Measurements from ENCODE around the gene ASB13. TPM values are rescaled to one million over a fixed set of nuclear protein-coding genes. Genes with fewer than 3 reads are reported as not detected.
"Not testable (repeated sequence)": the region's sequence is repeated elsewhere in the genome, so short reads cannot be mapped to it uniquely, and the experiment has no call there.

ASB13 gene
- total and polyA plus RNA-seq, 9 donors: 8.0 to 14.0 (median 11.7) TPM

GRCh38 chr10:5598085-5598690, 68.2 kb downstream of the ASB13 start:
- Histone ChIP-seq H3K9me3 (replicated peaks; ENCODE audit: control insufficient read depth, low read depth, low read length) (no peaks in the 10 kb centered on the region), H3K36me3 (ENCODE audit: control insufficient read depth, insufficient read depth, low read length) (no peaks in the 10 kb centered on the region), H3K27me3 (ENCODE audit: control insufficient read depth, insufficient read depth, low read length) (no peaks in the 10 kb centered on the region), H3K27ac (ENCODE audit: low read length) (no peak overlapping the region), H3K4me3 (ENCODE audit: low read length) (no peak overlapping the region), H3K4me1 (ENCODE audit: control insufficient read depth, insufficient read depth, low read length) (peaks cover 27% of the 10 kb centered on the region)
- WGBS (ENCODE audit: insufficient coverage): 85% methylated on average over 11 of the region's 11 CpGs
- no peak for DNase-seq

DNA sequence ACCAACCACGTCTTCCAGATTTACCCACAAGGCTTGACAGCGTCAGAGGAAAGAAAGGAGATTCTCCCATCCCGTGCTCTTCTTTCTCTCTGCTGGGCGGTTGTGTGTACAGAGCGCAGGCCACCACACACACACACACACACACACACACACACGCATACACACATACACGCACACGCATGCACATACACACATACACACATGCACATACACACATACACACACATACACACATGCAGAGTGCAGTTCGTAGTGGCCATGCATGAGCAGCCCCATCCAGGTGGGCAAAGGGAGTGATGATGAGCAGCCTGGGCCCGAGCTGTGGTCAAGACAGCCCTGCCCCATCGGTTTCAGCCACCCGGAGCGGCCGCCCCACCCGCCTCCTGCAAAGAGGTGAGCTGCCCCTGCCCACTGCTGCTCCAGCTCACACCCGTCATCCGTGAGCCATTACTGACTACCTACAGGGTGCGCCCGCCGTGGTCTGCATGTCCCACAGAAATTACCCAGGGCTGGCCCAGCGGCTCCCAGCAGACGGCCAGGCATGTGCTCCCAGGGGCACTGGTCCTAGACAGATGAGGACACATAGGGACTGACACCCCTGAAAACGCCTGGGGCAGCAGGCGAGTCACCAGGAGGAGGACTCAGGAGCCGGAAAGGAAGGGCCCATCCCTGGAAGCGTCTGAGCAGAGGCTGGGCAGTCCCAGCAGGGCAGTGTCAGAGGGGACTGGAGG, 69.6 kb downstream of the ASB13 start:
- 86% methylated on average over 19 of the region's 26 CpGs for WGBS (ENCODE audit: insufficient coverage)
- Histone ChIP-seq H3K36me3 (ENCODE audit: control insufficient read depth, insufficient read depth, low read length) (no peaks in the 10 kb centered on the region), H3K27ac (ENCODE audit: low read length) (no peak overlapping the region), H3K4me3 (ENCODE audit: low read length) (no peak overlapping the region), H3K27me3 (ENCODE audit: control insufficient read depth, insufficient read depth, low read length) (no peaks in the 10 kb centered on the region), H3K4me1 (ENCODE audit: control insufficient read depth, insufficient read depth, low read length) (peaks cover 31% of the 10 kb centered on the region), H3K9me3 (replicated peaks; ENCODE audit: control insufficient read depth, low read depth, low read length) (no peaks in the 10 kb centered on the region)
- DNase-seq: no peak

DNA sequence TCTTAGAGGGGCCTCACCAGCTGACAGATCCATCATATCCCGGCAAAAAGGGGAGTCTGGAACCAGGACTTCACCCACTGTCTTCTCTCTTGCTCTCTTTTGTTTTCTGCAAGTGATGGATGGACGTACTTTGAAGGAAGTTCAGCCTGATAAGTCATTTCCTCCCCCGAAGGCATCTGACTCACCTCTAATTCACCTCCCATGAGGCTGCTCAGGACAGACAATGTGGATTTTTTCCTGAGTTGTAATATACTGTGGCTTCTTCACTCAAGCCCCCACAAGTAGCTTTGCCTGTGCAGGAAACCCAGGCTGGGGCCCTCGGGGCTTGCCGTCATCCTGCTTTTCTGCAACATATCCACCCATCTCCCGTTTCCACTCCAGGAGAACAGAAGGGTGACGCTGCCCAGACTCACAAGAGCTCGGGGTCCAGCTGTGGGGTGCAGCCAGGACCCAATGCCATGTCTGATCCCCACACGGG, 70.4 kb downstream of the ASB13 start:
- Histone ChIP-seq H3K36me3 (ENCODE audit: control insufficient read depth, insufficient read depth, low read length) (no peaks in the 10 kb centered on the region), H3K27me3 (ENCODE audit: control insufficient read depth, insufficient read depth, low read length) (no peaks in the 10 kb centered on the region), H3K9me3 (replicated peaks; ENCODE audit: control insufficient read depth, low read depth, low read length) (no peaks in the 10 kb centered on the region), H3K4me3 (ENCODE audit: low read length) (no peak overlapping the region), H3K27ac (ENCODE audit: low read length) (no peak overlapping the region), H3K4me1 (ENCODE audit: control insufficient read depth, insufficient read depth, low read length) (peaks cover 39% of the 10 kb centered on the region)
- DNase-seq: no peak
- 37% methylated on average over 4 of the region's 9 CpGs for WGBS (ENCODE audit: insufficient coverage)

- 64% methylated on average over 4 of the region's 7 CpGs for WGBS (ENCODE audit: insufficient coverage)
- no peak for DNase-seq
- no peak overlapping the region for H3K4me3 ChIP-seq (ENCODE audit: low read length)
- peaks cover 43% of the 10 kb centered on the region for H3K4me1 ChIP-seq (ENCODE audit: control insufficient read depth, insufficient read depth, low read length)
- no peak overlapping the region for H3K27ac ChIP-seq (ENCODE audit: low read length)
- H3K9me3 ChIP-seq (replicated peaks; ENCODE audit: control insufficient read depth, low read depth, low read length): no peaks in the 10 kb centered on the region
- no peaks in the 10 kb centered on the region for H3K27me3 ChIP-seq (ENCODE audit: control insufficient read depth, insufficient read depth, low read length)
- H3K36me3 ChIP-seq (ENCODE audit: control insufficient read depth, insufficient read depth, low read length): no peaks in the 10 kb centered on the region
Measured at GRCh38 chr10:5595591-5595990, 70.8 kb downstream of the ASB13 start.

- Histone ChIP-seq H3K27me3 (ENCODE audit: control insufficient read depth, insufficient read depth, low read length) (no peaks in the 10 kb centered on the region), H3K4me3 (ENCODE audit: low read length) (no peak overlapping the region), H3K27ac (ENCODE audit: low read length) (no peak overlapping the region), H3K36me3 (ENCODE audit: control insufficient read depth, insufficient read depth, low read length) (no peaks in the 10 kb centered on the region), H3K9me3 (replicated peaks; ENCODE audit: control insufficient read depth, low read depth, low read length) (no peaks in the 10 kb centered on the region), H3K4me1 (ENCODE audit: control insufficient read depth, insufficient read depth, low read length) (peaks cover 46% of the 10 kb centered on the region)
- no peak for DNase-seq
- no CpG with 5 or more reads among the region's 5 CpGs for WGBS (ENCODE audit: insufficient coverage)
Measured at GRCh38 chr10:5595095-5595494, 71.3 kb downstream of the ASB13 start.

GRCh38 chr10:5594271-5595049, 71.9 kb downstream of the ASB13 start:
- Histone ChIP-seq H3K9me3 (replicated peaks; ENCODE audit: control insufficient read depth, low read depth, low read length) (no peaks in the 10 kb centered on the region), H3K27me3 (ENCODE audit: control insufficient read depth, insufficient read depth, low read length) (no peaks in the 10 kb centered on the region), H3K4me1 (ENCODE audit: control insufficient read depth, insufficient read depth, low read length) (peaks cover 50% of the 10 kb centered on the region), H3K27ac (ENCODE audit: low read length) (peak overlapping the region; percentile 23), H3K4me3 (ENCODE audit: low read length) (no peak overlapping the region), H3K36me3 (ENCODE audit: control insufficient read depth, insufficient read depth, low read length) (no peaks in the 10 kb centered on the region)
- peak; percentile 78 for DNase-seq
- WGBS (ENCODE audit: insufficient coverage): 6% methylated on average over 6 of the region's 14 CpGs

DNA sequence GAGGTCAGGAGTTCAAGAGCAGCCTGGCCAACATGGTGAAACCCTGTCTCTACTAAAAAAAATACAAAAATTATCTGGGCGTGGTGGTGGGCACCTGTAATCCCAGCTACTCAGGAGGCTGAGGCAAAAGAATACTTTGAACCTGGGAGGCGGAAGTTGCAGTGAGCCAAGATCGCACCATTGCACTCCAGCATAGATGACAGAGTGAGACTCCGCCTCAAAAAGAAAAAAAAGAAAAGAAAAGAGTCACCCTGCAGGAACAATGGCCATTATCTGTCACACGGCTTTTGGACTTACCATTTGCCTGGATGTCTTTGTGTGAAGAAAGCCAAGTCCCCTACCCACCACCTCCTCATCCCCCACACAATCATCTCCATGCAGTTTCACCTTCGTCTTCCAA, 73.0 kb downstream of the ASB13 start:
- DNase-seq; H3K27me3 ChIP-seq (ENCODE audit: control insufficient read depth, insufficient read depth, low read length); H3K36me3 ChIP-seq (ENCODE audit: control insufficient read depth, insufficient read depth, low read length); H3K9me3 ChIP-seq (replicated peaks; ENCODE audit: control insufficient read depth, low read depth, low read length); H3K4me3 ChIP-seq (ENCODE audit: low read length); H3K27ac ChIP-seq (ENCODE audit: low read length): not testable (repeated sequence)
- WGBS (ENCODE audit: insufficient coverage): 93% methylated on average over 3 of the region's 6 CpGs
- peaks cover 61% of the 10 kb centered on the region for H3K4me1 ChIP-seq (ENCODE audit: control insufficient read depth, insufficient read depth, low read length)

DNA sequence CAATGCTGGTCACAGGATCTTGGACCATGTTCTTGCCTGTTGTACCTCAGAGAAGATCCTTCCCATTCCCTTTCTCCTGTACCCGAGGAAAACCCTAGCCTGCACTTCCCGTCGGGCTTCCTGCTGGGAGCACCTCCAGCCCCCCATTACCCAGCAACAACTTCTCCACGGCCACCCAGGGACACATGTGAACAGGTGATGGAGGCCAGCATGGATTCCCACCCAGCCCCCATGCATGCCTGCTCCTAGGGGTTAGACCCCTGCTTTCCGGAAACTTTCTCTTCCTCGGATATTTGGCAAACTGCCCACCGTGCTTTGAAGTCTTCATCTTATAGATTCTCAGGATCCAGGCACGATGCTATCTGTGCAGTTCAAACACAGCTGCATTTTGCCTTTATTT, 74.3 kb downstream of the ASB13 start:
- Histone ChIP-seq H3K36me3 (ENCODE audit: control insufficient read depth, insufficient read depth, low read length) (no peaks in the 10 kb centered on the region), H3K4me3 (ENCODE audit: low read length) (no peak overlapping the region), H3K9me3 (replicated peaks; ENCODE audit: control insufficient read depth, low read depth, low read length) (no peaks in the 10 kb centered on the region), H3K27me3 (ENCODE audit: control insufficient read depth, insufficient read depth, low read length) (no peaks in the 10 kb centered on the region), H3K27ac (ENCODE audit: low read length) (no peak overlapping the region), H3K4me1 (ENCODE audit: control insufficient read depth, insufficient read depth, low read length) (peaks cover 74% of the 10 kb centered on the region)
- DNase-seq: no peak
- WGBS (ENCODE audit: insufficient coverage): 47% methylated on average over 7 of the region's 8 CpGs

DNA sequence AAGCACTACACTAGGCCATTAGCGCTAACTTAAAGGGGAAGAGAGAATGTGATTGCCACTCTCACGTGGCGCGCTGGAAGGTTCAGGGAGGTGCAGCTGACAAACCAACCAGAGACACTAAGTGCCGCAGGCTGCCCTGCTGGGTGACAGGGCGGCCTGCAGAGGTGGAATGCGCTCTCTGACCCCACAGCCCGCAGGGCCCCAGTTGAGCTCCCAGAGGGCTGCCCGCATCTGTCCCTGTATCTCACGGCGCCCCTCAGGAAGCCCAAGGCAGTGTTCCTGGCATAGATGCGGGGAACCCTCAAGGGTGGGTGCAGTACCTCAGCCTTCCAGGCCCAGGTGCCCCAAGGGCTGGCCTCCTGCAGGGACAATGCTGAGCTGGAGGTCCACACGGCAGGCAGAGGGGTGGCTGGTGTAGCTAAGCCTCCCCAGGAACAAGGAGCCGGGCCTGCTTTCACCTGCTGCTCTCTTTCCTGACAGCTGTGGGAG, 75.0 kb downstream of the ASB13 start:
- H3K27me3 ChIP-seq (ENCODE audit: control insufficient read depth, insufficient read depth, low read length): no peaks in the 10 kb centered on the region
- H3K4me3 ChIP-seq (ENCODE audit: low read length): no peak overlapping the region
- H3K4me1 ChIP-seq (ENCODE audit: control insufficient read depth, insufficient read depth, low read length): peaks cover 76% of the 10 kb centered on the region
- no peaks in the 10 kb centered on the region for H3K36me3 ChIP-seq (ENCODE audit: control insufficient read depth, insufficient read depth, low read length)
- 86% methylated on average over 8 of the region's 14 CpGs for WGBS (ENCODE audit: insufficient coverage)
- no peak overlapping the region for H3K27ac ChIP-seq (ENCODE audit: low read length)
- H3K9me3 ChIP-seq (replicated peaks; ENCODE audit: control insufficient read depth, low read depth, low read length): no peaks in the 10 kb centered on the region
- DNase-seq: no peak

DNA sequence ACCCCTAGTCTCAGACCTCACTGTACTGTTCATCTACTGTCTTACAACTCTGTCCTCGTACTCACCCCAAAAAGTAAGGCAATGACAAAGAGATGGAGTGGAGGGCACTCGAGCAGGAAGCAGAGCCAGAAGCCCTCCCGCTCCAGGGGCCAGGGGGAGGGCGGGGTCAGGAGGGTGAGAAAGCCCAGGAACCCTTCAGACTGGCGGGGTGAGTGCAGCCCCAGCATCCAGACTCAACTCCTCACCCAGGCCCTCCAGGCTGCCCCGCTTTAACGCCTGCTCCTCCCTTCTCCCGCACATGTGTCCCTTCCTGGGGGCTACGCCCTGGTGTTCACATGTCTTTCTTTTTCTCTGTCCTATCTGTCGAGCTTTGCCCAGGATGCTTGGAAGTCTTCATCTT, 75.6 kb downstream of the ASB13 start:
- Histone ChIP-seq H3K27me3 (ENCODE audit: control insufficient read depth, insufficient read depth, low read length) (no peaks in the 10 kb centered on the region), H3K4me3 (ENCODE audit: low read length) (no peak overlapping the region), H3K36me3 (ENCODE audit: control insufficient read depth, insufficient read depth, low read length) (no peaks in the 10 kb centered on the region), H3K9me3 (replicated peaks; ENCODE audit: control insufficient read depth, low read depth, low read length) (no peaks in the 10 kb centered on the region), H3K4me1 (ENCODE audit: control insufficient read depth, insufficient read depth, low read length) (peaks cover 71% of the 10 kb centered on the region), H3K27ac (ENCODE audit: low read length) (no peak overlapping the region)
- no peak for DNase-seq
- 66% methylated on average over 8 of the region's 10 CpGs for WGBS (ENCODE audit: insufficient coverage)
